OCI-LY3 (cell line): Measurements from ENCODE around the gene HRH1.

Experiments
- EZH2phosphoT487 ChIP-seq: fragments of 200-600 bp; shearing (Covaris generic); IDR thresholded peaks from 2 replicates; pipeline ENCODE4 v1.6.1; 2018; ENCODE audit warnings: antibody characterized with exemption, mixed run types, low read depth
- TF ChIP-seq, protein P1 (sequence below): fragments of 200-600, 300-600 bp; sonication (generic); IDR thresholded peaks from 2 replicates; pipeline ENCODE4 v1.5.1; 2014; ENCODE audit warnings: antibody characterized with exemption, low read length, low read depth

DNA sequence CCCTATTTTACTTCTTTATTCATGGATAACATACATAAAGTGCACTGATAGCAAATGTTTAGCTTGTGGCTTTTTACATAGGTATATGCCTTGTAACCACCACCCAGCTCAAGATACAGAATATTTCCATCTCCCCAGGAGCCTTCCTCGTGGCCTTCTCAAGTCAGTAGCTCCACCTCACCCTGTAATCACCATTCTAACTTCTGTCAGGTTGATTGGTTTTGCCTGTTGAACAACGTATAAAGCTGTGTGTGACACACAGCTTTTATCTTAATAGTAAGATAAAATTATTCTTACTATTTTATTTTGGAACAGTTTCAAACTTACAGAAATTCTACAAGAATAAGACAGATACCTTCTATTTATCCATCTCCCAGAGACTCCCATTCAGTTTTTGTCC lies 131.2 kb downstream of the HRH1 start:
- TF ChIP-seq, protein P1, sequence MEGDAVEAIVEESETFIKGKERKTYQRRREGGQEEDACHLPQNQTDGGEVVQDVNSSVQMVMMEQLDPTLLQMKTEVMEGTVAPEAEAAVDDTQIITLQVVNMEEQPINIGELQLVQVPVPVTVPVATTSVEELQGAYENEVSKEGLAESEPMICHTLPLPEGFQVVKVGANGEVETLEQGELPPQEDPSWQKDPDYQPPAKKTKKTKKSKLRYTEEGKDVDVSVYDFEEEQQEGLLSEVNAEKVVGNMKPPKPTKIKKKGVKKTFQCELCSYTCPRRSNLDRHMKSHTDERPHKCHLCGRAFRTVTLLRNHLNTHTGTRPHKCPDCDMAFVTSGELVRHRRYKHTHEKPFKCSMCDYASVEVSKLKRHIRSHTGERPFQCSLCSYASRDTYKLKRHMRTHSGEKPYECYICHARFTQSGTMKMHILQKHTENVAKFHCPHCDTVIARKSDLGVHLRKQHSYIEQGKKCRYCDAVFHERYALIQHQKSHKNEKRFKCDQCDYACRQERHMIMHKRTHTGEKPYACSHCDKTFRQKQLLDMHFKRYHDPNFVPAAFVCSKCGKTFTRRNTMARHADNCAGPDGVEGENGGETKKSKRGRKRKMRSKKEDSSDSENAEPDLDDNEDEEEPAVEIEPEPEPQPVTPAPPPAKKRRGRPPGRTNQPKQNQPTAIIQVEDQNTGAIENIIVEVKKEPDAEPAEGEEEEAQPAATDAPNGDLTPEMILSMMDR = no peak
- TF ChIP-seq EZH2phosphoT487 = no peak
